ENCODE results near the gene PKD1.

DNA sequence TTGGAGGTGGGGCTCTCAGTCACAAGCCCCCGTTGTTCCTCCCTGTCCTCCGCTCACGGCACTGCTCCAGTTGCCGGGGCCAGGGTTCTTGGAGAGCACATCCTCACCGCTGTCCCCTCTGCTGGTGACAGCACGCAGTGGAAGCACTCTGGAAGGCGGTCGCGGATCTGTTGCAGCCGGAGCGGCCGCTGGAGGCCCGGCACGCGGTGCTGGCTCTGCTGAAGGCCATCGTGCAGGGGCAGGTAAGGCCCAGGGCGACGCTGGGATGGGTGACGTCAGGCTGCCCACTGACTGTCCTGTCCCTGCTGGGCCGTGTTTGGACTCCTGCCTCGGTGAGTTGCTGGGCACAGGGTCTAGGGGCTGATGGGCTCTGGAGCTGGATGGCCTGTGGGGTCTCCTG, 82.5 kb downstream of the PKD1 start:
- TF ChIP-seq, protein P1, sequence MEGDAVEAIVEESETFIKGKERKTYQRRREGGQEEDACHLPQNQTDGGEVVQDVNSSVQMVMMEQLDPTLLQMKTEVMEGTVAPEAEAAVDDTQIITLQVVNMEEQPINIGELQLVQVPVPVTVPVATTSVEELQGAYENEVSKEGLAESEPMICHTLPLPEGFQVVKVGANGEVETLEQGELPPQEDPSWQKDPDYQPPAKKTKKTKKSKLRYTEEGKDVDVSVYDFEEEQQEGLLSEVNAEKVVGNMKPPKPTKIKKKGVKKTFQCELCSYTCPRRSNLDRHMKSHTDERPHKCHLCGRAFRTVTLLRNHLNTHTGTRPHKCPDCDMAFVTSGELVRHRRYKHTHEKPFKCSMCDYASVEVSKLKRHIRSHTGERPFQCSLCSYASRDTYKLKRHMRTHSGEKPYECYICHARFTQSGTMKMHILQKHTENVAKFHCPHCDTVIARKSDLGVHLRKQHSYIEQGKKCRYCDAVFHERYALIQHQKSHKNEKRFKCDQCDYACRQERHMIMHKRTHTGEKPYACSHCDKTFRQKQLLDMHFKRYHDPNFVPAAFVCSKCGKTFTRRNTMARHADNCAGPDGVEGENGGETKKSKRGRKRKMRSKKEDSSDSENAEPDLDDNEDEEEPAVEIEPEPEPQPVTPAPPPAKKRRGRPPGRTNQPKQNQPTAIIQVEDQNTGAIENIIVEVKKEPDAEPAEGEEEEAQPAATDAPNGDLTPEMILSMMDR (conservative IDR thresholded peaks at IDR 0.05) = no peak
- TF ChIP-seq ZFX (IDR thresholded peaks at IDR 0.05) = no peak

Measured in C4-2B (cell line).